Measurements from ENCODE around the gene OSBPL10.

DNA sequence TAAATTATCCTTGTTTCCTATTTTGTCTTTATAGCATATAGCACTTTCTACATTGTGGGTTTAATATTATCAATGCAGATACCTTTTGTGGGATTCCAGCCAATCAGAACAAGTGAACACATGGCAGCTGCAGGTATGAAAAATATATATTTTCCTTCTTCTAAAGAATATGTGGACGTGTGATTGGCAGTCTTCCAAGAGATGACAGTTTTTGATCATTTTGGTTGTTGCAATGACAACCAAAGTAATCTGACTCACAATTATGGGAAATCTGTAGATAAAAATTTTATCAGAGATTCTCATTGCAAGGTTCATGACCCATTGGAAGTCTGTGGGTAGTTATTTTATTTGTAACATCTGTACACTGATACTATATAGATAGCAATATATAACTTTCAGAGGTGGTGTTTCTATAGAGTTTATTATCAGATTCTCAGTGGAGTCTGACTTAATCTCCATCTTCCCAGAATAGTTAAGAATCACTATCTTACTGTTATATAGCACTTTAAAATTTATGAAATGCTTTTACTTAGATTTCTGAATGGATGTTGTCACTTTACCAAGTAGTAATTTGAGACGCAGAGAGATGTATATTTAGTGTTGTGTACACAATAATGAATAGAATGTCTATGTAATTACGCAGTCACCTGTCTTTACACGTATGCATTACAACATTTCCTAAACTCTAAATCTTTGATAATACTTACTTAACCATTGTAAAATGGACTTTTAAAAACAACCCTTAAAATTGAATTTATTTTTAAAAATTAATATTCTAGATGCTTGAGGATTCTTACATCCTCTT lies 365.8 kb downstream of the OSBPL10 start:
- TF ChIP-seq, protein P1, sequence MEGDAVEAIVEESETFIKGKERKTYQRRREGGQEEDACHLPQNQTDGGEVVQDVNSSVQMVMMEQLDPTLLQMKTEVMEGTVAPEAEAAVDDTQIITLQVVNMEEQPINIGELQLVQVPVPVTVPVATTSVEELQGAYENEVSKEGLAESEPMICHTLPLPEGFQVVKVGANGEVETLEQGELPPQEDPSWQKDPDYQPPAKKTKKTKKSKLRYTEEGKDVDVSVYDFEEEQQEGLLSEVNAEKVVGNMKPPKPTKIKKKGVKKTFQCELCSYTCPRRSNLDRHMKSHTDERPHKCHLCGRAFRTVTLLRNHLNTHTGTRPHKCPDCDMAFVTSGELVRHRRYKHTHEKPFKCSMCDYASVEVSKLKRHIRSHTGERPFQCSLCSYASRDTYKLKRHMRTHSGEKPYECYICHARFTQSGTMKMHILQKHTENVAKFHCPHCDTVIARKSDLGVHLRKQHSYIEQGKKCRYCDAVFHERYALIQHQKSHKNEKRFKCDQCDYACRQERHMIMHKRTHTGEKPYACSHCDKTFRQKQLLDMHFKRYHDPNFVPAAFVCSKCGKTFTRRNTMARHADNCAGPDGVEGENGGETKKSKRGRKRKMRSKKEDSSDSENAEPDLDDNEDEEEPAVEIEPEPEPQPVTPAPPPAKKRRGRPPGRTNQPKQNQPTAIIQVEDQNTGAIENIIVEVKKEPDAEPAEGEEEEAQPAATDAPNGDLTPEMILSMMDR (IDR thresholded peaks at IDR 0.05): no peak
- TF ChIP-seq POLR2A (IDR thresholded peaks at IDR 0.05): no peak
- TF ChIP-seq POLR2AphosphoS5 (IDR thresholded peaks at IDR 0.05): no peak
